Activated T-cell treated with anti-CD3 and anti-CD28 coated beads, Interleukin-2, amount 50 U/mL, for 1 hour (primary cell): ENCODE measurements around the gene ACSL6.

Source experiments
- DNase-seq: peaks from one replicate; pipeline ENCODE4 v3.0.0-alpha.2; 2020

Gene ACSL6

GRCh38 chr5:132013006-132013689, 1.7 kb upstream of the ACSL6 start:
- DNase-seq = peak; percentile 16

- peak; percentile 36 for DNase-seq
These were observed 1.0 kb upstream of the ACSL6 start for GRCh38 chr5:132012371-132013005.

- no peak for DNase-seq
These were observed 353 bp downstream of the ACSL6 start for GRCh38 chr5:132010989-132011621.

GRCh38 chr5:132010645-132010988, 841 bp downstream of the ACSL6 start:
- no peak for DNase-seq

GRCh38 chr5:132009706-132010405, 1.6 kb downstream of the ACSL6 start:
- peak; percentile 13 for DNase-seq

GRCh38 chr5:132008961-132009680, 2.3 kb downstream of the ACSL6 start:
- peak; percentile 17 for DNase-seq

- peak; percentile 19 for DNase-seq
These were observed 3.3 kb downstream of the ACSL6 start for GRCh38 chr5:132008163-132008473.

- DNase-seq = peak; percentile 69
These were observed 3.9 kb downstream of the ACSL6 start for GRCh38 chr5:132007399-132008162.

GRCh38 chr5:132006331-132007120, 4.9 kb downstream of the ACSL6 start:
- no peak for DNase-seq

GRCh38 chr5:132005591-132005990, 5.9 kb downstream of the ACSL6 start:
- no peak for DNase-seq

GRCh38 chr5:132003982-132004381, 7.5 kb downstream of the ACSL6 start:
- no peak for DNase-seq

GRCh38 chr5:132003170-132003744, 8.2 kb downstream of the ACSL6 start:
- DNase-seq = no peak

- DNase-seq = no peak
These were observed 8.7 kb downstream of the ACSL6 start for GRCh38 chr5:132002757-132003156.

- no peak for DNase-seq
These were observed 9.6 kb downstream of the ACSL6 start for GRCh38 chr5:132001647-132002561.

GRCh38 chr5:132000677-132001453, 10.6 kb downstream of the ACSL6 start:
- DNase-seq = no peak

GRCh38 chr5:132000241-132000490, 11.3 kb downstream of the ACSL6 start:
- no peak for DNase-seq

- no peak for DNase-seq
These were observed 11.8 kb downstream of the ACSL6 start for GRCh38 chr5:131999441-132000240.

- no peak for DNase-seq
These were observed 12.4 kb downstream of the ACSL6 start for GRCh38 chr5:131999041-131999440.
